ENCODE data around the gene USP15. TPM values are rescaled to one million over a fixed set of nuclear protein-coding genes. Genes with fewer than 3 reads are reported as not detected.

The USP15 gene
- total RNA-seq, 1 experiment from 2014 or later = 25.8 TPM

- peaks cover 93% of the 10 kb centered on the region for H3K79me2 ChIP-seq (ENCODE audit: low read depth)
- no peaks in the 10 kb centered on the region for H3K4me1 ChIP-seq (replicated peaks; ENCODE audit: insufficient read depth)
- BruUV-seq (replicated peaks) = no TSS peak
- H3K9me2 ChIP-seq (ENCODE audit: insufficient read depth) = no peaks in the 10 kb centered on the region
- no peaks in the 10 kb centered on the region for H3K36me3 ChIP-seq (ENCODE audit: low read depth)
- intact Hi-C loops (cut with micrococcal nuclease; ENCODE audit: unreplicated experiment) = no loop called here
- no peak for DNase-seq
- H4K20me1 ChIP-seq (ENCODE audit: insufficient read depth) = peaks cover 22% of the 10 kb centered on the region
- CTCF ChIA-PET = no interaction called here
- H3K27ac ChIP-seq = no peak overlapping the region
- TF ChIP-seq EZH2 (IDR thresholded peaks at IDR 0.05; ENCODE audit: low read depth) = no peak
- TF ChIP-seq, protein P1, sequence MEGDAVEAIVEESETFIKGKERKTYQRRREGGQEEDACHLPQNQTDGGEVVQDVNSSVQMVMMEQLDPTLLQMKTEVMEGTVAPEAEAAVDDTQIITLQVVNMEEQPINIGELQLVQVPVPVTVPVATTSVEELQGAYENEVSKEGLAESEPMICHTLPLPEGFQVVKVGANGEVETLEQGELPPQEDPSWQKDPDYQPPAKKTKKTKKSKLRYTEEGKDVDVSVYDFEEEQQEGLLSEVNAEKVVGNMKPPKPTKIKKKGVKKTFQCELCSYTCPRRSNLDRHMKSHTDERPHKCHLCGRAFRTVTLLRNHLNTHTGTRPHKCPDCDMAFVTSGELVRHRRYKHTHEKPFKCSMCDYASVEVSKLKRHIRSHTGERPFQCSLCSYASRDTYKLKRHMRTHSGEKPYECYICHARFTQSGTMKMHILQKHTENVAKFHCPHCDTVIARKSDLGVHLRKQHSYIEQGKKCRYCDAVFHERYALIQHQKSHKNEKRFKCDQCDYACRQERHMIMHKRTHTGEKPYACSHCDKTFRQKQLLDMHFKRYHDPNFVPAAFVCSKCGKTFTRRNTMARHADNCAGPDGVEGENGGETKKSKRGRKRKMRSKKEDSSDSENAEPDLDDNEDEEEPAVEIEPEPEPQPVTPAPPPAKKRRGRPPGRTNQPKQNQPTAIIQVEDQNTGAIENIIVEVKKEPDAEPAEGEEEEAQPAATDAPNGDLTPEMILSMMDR (conservative IDR thresholded peaks at IDR 0.05) = no peak
- no peaks in the 10 kb centered on the region for H3K27me3 ChIP-seq (ENCODE audit: insufficient read depth, low read depth)
- POLR2A ChIA-PET (ENCODE audit: unreplicated experiment) = no interaction called here
- no peak overlapping the region for H2AFZ ChIP-seq
- no peaks in the 10 kb centered on the region for H3K9me3 ChIP-seq (ENCODE audit: insufficient read depth, low read depth)
- H3K4me2 ChIP-seq = no peak overlapping the region
- no peak overlapping the region for H3K4me3 ChIP-seq
- H3F3A ChIP-seq (ENCODE audit: insufficient read depth, low read depth) = no peaks in the 10 kb centered on the region
These were observed 18.9 kb downstream of the USP15 start for GRCh38 chr12:62279058-62279457.

- POLR2A ChIA-PET (ENCODE audit: unreplicated experiment) = no interaction called here
These were observed 19.8 kb downstream of the USP15 start for GRCh38 chr12:62279961-62280360.

DNA sequence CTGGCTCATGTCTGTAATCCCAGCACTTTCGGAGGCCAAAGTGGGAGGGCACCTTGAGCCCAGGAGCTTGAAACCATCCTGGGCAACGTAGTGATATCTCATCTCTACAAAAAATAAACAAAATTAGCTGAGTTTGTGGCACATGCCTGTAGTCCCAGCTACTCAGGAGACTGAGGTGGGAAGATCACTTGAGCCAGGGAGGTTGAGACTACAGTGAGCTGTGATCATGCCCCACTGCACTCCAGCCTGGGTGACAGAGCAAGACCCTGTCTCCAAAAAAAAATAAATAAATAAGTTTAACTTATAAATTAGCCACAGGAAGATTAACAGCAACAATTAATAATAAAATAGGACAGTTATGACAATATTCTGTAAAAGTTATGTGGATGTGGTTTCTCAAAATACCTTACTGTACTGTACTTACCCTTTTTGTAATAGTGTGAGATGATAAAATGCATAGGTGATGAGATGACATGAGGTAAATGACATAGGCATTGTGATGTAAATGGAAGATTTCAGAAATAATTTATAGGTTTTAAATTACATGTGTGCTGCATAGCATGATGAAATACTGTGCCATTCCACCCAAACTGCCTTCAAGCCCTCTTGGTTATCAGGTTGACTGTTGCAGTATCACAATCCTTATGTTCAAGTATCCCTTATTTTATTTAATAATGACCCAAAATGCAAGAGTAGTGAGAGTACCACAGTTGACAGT is 22.0 kb downstream of the USP15 start:
- ChIA-PET CTCF (no interaction called here), POLR2A (ENCODE audit: unreplicated experiment) (no interaction called here)

More at GRCh38 chr12:62279961-62280360, 19.8 kb downstream of the USP15 start:
- DNase-seq = no peak
- H3K4me2 ChIP-seq = no peak overlapping the region
- intact Hi-C loops (cut with micrococcal nuclease; ENCODE audit: unreplicated experiment) = no loop called here
- no TSS peak for BruUV-seq (replicated peaks)
- CTCF ChIA-PET = no interaction called here
- no peak overlapping the region for H2AFZ ChIP-seq
- no peak overlapping the region for H3K4me3 ChIP-seq
- no peaks in the 10 kb centered on the region for H3K36me3 ChIP-seq (ENCODE audit: low read depth)
- TF ChIP-seq, protein P1 (conservative IDR thresholded peaks at IDR 0.05) = no peak
- TF ChIP-seq EZH2 (IDR thresholded peaks at IDR 0.05; ENCODE audit: low read depth) = no peak
- no peak overlapping the region for H3K27ac ChIP-seq
- H4K20me1 ChIP-seq (ENCODE audit: insufficient read depth) = peaks cover 22% of the 10 kb centered on the region
- H3F3A ChIP-seq (ENCODE audit: insufficient read depth, low read depth) = no peaks in the 10 kb centered on the region
- H3K4me1 ChIP-seq (replicated peaks; ENCODE audit: insufficient read depth) = no peaks in the 10 kb centered on the region
- peaks cover 94% of the 10 kb centered on the region for H3K79me2 ChIP-seq (ENCODE audit: low read depth)
- no peaks in the 10 kb centered on the region for H3K9me2 ChIP-seq (ENCODE audit: insufficient read depth)
- no peaks in the 10 kb centered on the region for H3K27me3 ChIP-seq (ENCODE audit: insufficient read depth, low read depth)
- no peaks in the 10 kb centered on the region for H3K9me3 ChIP-seq (ENCODE audit: insufficient read depth, low read depth)

More for the DNA sequence above, 22.0 kb downstream of the USP15 start:
- DNase-seq = no peak
- no peak overlapping the region for H2AFZ ChIP-seq
- H4K20me1 ChIP-seq (ENCODE audit: insufficient read depth) = peaks cover 16% of the 10 kb centered on the region; the same call in 1 of the 2 replicates
- H3K9me2 ChIP-seq (ENCODE audit: insufficient read depth) = no peaks in the 10 kb centered on the region
- H3K36me3 ChIP-seq (ENCODE audit: low read depth) = no peaks in the 10 kb centered on the region
- intact Hi-C loops (cut with micrococcal nuclease; ENCODE audit: unreplicated experiment) = no loop called here
- H3K27ac ChIP-seq = no peak overlapping the region
- H3K4me3 ChIP-seq = no peak overlapping the region
- no TSS peak for BruUV-seq (replicated peaks)
- no peaks in the 10 kb centered on the region for H3F3A ChIP-seq (ENCODE audit: insufficient read depth, low read depth)
- peaks cover 91% of the 10 kb centered on the region for H3K79me2 ChIP-seq (ENCODE audit: low read depth)
- H3K4me2 ChIP-seq = no peak overlapping the region
- no peak for TF ChIP-seq EZH2 (IDR thresholded peaks at IDR 0.05; ENCODE audit: low read depth)
- TF ChIP-seq, protein P1 (conservative IDR thresholded peaks at IDR 0.05) = no peak
- H3K9me3 ChIP-seq (ENCODE audit: insufficient read depth, low read depth) = no peaks in the 10 kb centered on the region
- H3K27me3 ChIP-seq (ENCODE audit: insufficient read depth, low read depth) = no peaks in the 10 kb centered on the region
- no peaks in the 10 kb centered on the region for H3K4me1 ChIP-seq (replicated peaks; ENCODE audit: insufficient read depth)

Data from PC-9 (cell line).